ENCODE results near the gene PACSIN1.

Gene PACSIN1

DNA sequence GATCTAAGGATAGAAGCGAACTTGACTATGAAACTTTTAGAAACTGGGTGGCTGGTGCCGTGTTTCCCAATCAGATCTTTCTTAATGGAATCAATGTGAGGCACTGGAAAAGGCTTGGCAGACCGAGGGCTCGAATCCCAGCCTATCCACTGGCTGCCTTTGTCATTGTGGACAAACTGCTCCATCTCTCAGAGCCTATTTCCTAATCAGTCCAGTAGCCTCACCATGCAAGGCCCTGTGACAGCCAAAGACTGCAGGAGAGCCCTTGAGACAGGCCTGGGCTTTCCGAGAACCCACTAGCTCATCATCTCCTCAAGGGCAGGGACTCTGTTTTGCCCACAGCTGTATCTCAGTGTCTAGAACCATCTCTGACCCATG is 46.9 kb downstream of the PACSIN1 start:
- in situ Hi-C loops (cut with MboI; ENCODE audit: low pct_unique_long_range_greater_than_20kb, low sequenced_read_pairs, unreplicated experiment), result no loop called here
- DNase-seq (ENCODE audit: low spot score), result no peak
- TF ChIP-seq, protein P1, sequence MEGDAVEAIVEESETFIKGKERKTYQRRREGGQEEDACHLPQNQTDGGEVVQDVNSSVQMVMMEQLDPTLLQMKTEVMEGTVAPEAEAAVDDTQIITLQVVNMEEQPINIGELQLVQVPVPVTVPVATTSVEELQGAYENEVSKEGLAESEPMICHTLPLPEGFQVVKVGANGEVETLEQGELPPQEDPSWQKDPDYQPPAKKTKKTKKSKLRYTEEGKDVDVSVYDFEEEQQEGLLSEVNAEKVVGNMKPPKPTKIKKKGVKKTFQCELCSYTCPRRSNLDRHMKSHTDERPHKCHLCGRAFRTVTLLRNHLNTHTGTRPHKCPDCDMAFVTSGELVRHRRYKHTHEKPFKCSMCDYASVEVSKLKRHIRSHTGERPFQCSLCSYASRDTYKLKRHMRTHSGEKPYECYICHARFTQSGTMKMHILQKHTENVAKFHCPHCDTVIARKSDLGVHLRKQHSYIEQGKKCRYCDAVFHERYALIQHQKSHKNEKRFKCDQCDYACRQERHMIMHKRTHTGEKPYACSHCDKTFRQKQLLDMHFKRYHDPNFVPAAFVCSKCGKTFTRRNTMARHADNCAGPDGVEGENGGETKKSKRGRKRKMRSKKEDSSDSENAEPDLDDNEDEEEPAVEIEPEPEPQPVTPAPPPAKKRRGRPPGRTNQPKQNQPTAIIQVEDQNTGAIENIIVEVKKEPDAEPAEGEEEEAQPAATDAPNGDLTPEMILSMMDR (IDR thresholded peaks at IDR 0.05; ENCODE audit: extremely low read depth, insufficient read depth, missing control alignments), result no peak

DNA sequence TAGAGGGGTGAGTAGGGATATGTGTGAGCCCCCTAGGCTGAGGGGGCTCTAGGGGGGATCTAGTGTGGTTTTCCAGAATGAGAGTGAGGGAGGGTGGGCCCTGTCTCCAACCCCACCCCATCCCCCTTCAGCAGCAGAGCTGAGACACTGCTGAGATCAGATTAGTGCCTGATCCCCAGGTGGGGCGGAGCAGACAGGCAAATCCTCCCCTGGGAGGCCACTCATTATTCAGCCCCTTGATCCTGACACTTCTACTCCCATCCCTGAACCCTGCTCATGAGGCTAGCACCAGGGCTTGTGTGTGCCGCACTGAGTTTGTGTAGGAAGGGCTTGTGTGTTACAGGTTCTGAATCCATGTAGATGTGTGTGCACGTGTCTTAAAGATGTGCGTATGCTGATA is 47.8 kb downstream of the PACSIN1 start:
- no peak for DNase-seq (ENCODE audit: low spot score)
- in situ Hi-C loops (cut with MboI; ENCODE audit: low pct_unique_long_range_greater_than_20kb, low sequenced_read_pairs, unreplicated experiment), result no loop called here

DNA sequence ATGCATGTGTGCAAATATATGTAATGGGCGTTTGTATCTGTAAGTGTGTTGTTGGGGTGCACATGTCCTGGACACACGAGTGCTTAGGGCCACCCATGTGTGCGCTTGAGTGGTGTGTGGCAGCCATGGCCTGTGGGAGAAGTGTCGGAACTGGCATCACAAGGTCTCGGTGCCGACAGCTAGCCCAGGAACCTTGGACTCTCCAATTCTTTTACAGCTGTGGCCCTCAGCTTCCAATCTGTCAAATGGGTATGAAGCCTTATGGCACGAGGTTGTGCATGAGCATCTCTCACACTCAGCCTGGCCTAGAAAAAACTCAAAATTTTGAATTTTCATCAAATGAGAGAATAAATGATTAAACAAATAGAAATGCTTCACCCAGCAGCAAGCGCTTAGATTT is 48.2 kb downstream of the PACSIN1 start:
- TF ChIP-seq, protein P1 (IDR thresholded peaks at IDR 0.05; ENCODE audit: extremely low read depth, insufficient read depth, missing control alignments), result no peak
- DNase-seq (ENCODE audit: low spot score), result no peak
- in situ Hi-C loops (cut with MboI; ENCODE audit: low pct_unique_long_range_greater_than_20kb, low sequenced_read_pairs, unreplicated experiment), result no loop called here

More for the DNA sequence above, 47.8 kb downstream of the PACSIN1 start:
- TF ChIP-seq, protein P1 (IDR thresholded peaks at IDR 0.05; ENCODE audit: extremely low read depth, insufficient read depth, missing control alignments), result no peak

DNA sequence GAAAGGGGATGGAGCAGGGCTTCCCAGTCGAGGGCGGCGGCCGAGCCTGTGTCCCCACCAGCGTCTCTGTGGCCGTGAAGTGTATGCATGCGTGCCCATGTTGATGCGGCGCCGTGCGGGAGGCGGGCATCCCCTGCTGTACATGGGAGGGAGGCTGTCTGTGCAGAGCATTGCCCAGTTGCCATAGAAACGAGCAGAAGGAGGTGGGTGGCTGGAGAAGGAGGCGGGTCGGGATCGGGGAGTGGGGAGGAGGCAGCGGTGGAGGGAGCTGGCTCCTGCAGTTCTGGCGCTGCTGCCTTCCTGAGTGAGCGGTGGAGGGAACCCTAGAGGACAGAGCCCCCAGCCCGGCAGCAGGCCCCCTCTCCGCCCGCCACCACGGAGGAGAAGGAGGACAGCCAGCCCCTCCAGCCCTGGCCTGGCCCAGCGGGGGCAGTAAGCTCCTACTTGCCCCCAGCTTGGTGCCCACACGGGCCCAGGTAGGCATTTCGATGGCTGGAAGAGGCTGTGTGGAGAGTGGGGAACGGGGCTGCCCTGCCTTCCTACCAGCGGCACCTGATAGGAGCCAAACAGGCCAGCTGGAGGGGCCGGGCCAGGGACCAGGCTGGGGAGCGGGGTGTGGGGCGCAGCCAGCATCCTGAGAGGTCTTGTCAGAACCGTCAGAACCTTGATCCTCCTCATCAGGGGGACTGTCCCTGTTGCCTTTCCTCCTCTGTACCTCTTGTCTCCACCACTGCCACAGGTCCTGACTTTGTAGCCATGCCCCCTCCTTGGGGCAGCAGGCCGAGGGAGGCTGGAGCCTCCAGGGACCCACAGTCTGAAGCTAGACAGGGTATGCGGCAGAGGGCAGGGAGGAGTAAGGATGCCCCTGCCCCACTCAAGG is 49.0 kb downstream of the PACSIN1 start:
- DNase-seq (ENCODE audit: low spot score), result no peak
- TF ChIP-seq, protein P1 (IDR thresholded peaks at IDR 0.05; ENCODE audit: extremely low read depth, insufficient read depth, missing control alignments), result no peak
- in situ Hi-C loops (cut with MboI; ENCODE audit: low pct_unique_long_range_greater_than_20kb, low sequenced_read_pairs, unreplicated experiment), result no loop called here

DNA sequence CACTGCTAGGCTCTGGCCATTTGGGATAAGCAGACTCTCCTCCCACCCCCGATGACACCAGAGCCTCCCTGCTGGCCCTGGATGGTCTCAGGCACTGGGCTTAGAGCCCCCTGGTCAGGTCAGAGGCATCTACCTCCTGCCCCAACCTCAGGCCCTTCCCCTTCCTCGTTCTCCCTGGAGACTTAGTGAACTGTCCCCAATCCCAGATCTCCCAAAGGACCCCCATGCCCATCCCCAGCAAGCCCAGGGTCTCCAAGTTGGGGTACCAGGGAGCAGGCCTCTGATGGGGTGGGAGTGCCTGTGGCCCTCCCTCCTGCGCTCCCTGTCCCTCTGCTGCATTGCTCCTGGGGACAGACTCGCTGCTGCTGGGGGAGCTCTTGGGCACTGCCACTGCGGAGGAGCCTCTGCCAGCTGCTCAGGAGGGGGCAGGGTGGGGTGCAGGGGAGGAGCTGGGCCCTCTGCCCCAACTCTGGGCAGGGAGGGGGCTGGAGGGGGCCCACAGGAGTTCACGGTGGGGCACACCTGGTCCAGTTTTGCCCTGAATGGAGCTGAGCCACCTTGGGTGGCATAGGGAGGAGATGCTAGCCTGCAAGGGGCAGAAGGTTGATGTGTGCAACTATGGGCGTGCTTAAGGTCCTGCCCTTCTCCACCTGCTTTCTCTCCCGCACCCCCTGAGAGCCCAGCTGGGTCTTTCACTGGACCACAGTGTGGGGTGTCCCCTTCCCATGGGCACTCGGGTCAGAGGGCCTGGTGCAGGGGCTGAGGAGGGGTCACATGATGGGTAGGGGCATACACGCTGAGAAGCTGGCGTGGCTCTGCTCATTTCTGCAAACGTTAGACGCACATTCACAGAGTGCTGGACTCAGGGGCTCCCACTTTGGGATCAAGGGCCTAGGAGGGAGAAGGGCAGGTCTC is 49.9 kb downstream of the PACSIN1 start:
- in situ Hi-C loops (cut with MboI; ENCODE audit: low pct_unique_long_range_greater_than_20kb, low sequenced_read_pairs, unreplicated experiment), result no loop called here
- TF ChIP-seq, protein P1 (IDR thresholded peaks at IDR 0.05; ENCODE audit: extremely low read depth, insufficient read depth, missing control alignments), result no peak
- no peak for DNase-seq (ENCODE audit: low spot score)

Measured in GM13977 (cell line).